Ascending aorta (tissue), 2 donors: Measurements from ENCODE around the gene LMBR1. TPM values are rescaled to one million over a fixed set of nuclear protein-coding genes. Genes with fewer than 3 reads are reported as not detected.

Experiments
- DNase-seq, 2 donors: peaks; one replicate each; pipeline ENCODE4 v3.0.0-alpha.2; 2019; ENCODE audit warnings: low spot score in 2 of 2
- H3K27ac ChIP-seq, 2 donors: fragments of 200-600 bp; sonication (generic); one replicate each; pipeline ENCODE4 v1.5.1; 2016 to 2017; ENCODE audit warnings: mild to moderate bottlenecking in 1 of 2
- H3K27me3 ChIP-seq: fragments of 200-600 bp; sonication (generic); one replicate; pipeline ENCODE4 v1.5.1; 2017
- H3K36me3 ChIP-seq, 2 donors: fragments of 200-600 bp; sonication (generic); one replicate each; pipeline ENCODE4 v1.5.1; 2016
- H3K4me1 ChIP-seq, 2 donors: fragments of 200-600 bp; sonication (generic); one replicate each; pipeline ENCODE4 v1.5.1; 2016 to 2017; ENCODE audit warnings: mild to moderate bottlenecking in 1 of 2
- H3K4me3 ChIP-seq, 2 donors: fragments of 200-600 bp; sonication (generic); one replicate each; pipeline ENCODE4 v1.5.1; 2016 to 2017; ENCODE audit warnings: mild to moderate bottlenecking in 1 of 2
- H3K9me3 ChIP-seq, 2 donors: fragments of 200-600 bp; sonication (generic); one replicate each; pipeline ENCODE4 v1.5.1; 2016
- intact Hi-C: fragments of 100-400 bp; cut with DNase I; formaldehyde crosslinking; loops from one replicate; pipeline ENCODE4 v1.15.1; 2023
- total RNA-seq: library from RNA; depleted of rRNA; stranded (reverse); fragments of >200 nt; gene quantifications from one replicate; pipeline ENCODE4 v1.1.0, GENCODE V29; 2016
- TF ChIP-seq, protein P1 (sequence below), 3 experiments: fragments of 200-600 bp in 2 of 3; fragments of 450-650 bp in 1 of 3; sonication (generic) in 2 of 3; IDR thresholded peaks; one replicate each; pipeline ENCODE4 v1.5.1; 2016 to 2019; ENCODE audit warnings: antibody characterized with exemption in 3 of 3, mild to moderate bottlenecking in 1 of 3, moderate library complexity in 1 of 3

LMBR1 gene
- total RNA-seq, 1 donor from 2014 or later, result 14.8 TPM

DNA sequence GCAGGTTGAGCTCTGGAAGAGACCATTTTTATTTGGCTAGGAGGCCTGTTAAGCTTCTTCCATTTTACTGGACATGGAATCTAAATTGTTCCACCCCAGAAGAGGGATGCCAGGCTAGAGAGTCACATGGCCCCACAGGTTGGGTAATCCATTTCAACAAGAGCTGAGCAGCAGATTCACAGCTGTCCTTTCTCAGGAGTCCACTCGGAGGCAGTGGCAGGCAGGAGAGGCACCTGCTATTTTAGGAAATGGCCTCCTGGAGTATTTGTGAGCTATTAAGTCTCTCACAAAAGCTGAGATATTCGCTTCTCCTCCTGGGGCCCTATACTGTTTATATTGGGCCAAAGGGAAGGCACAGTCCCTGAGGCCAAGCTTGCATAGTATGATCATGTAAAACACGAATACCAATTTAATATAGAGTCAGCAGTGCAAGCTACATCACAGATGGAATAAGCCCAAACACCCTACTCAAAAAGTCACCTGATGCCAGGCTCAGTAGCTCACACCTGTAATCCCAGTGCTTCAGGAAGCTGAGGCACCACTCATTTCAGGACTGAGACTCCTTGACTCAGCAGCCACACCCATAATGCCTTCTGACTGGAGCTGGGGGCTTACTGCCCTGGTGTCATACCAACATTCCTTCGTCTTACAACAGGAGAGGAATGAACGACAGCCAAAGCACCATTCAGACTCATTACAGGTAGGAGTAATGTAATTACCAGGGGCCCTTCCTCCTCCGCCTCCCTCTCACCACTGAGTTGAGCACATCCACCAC, 124.1 kb downstream of the LMBR1 start:
- Histone ChIP-seq H3K27ac (no peak overlapping the region), H3K4me3 (no peak overlapping the region), H3K4me1 (no peaks in the 10 kb centered on the region), H3K27me3 (no peaks in the 10 kb centered on the region), H3K9me3 (peaks cover 0 to 12% of the 10 kb centered on the region in 2 donors), H3K36me3 (no peaks in the 10 kb centered on the region)
- intact Hi-C loops, result no loop called here
- TF ChIP-seq, protein P1, sequence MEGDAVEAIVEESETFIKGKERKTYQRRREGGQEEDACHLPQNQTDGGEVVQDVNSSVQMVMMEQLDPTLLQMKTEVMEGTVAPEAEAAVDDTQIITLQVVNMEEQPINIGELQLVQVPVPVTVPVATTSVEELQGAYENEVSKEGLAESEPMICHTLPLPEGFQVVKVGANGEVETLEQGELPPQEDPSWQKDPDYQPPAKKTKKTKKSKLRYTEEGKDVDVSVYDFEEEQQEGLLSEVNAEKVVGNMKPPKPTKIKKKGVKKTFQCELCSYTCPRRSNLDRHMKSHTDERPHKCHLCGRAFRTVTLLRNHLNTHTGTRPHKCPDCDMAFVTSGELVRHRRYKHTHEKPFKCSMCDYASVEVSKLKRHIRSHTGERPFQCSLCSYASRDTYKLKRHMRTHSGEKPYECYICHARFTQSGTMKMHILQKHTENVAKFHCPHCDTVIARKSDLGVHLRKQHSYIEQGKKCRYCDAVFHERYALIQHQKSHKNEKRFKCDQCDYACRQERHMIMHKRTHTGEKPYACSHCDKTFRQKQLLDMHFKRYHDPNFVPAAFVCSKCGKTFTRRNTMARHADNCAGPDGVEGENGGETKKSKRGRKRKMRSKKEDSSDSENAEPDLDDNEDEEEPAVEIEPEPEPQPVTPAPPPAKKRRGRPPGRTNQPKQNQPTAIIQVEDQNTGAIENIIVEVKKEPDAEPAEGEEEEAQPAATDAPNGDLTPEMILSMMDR (IDR thresholded peaks at IDR 0.05), result no peak
- DNase-seq, result no peak

DNA sequence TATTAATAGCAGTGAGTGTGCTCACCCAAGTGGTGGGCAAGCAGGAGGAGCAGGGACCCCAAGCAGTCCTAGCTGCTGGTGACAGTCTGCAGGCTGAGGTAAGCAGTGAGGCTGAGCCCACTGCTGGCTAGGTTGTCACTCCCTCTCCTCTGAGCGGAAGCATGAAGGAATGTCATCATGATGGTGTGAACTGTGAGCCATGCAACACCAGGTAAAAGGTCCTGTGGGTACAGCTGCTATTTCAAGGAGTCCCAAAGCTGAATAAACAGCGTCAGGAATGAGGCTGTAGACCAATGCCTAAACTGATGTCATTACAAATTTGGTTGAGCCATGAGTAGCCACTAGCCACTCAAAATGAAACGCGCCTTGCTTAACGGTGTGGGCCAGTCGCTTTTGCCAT, 126.3 kb downstream of the LMBR1 start:
- intact Hi-C loops, result no loop called here

DNA sequence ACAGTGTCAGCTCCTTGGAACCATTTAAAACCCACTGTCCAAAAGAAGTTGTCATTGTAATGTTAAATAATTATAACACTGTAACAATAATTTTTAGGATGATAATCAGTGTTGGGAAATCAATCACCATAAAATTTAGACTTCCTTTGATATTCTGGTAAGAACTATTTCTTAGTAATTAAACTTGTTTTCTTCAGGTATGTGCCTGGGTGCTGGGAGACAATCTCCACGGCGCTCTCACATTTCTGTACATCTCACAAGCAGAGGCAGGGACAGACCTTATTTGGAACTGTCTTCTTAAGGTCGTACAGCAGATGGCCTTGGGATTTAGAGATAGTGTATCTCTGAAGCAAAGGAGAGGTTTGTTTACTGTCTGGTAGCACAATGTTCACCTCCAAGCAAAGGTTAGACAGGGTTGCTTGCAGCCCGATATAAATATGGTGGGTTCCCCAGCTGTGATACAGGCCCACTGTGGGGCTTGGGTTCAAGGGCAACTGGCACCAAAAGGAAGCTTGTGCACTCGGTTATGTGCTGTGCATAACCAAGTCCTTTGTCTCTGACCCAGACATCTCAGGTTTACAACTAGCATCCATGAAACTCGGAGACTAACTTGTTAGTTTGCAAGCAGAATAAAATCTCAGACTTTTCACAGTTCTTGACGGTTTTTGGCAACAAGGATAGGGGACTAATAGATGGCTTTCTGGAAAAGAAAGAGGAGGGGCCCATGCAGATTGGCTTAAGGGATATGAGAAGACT, 126.9 kb downstream of the LMBR1 start:
- H3K4me3 ChIP-seq, result no peak overlapping the region
- H3K27me3 ChIP-seq, result no peaks in the 10 kb centered on the region
- intact Hi-C loops, result no loop called here
- no peaks in the 10 kb centered on the region for H3K36me3 ChIP-seq
- no peak overlapping the region for H3K27ac ChIP-seq
- TF ChIP-seq, protein P1 (IDR thresholded peaks at IDR 0.05), result no peak
- no peaks in the 10 kb centered on the region for H3K9me3 ChIP-seq
- DNase-seq, result no peak
- no peaks in the 10 kb centered on the region for H3K4me1 ChIP-seq

More for the DNA sequence above, 126.3 kb downstream of the LMBR1 start:
- no peak for DNase-seq
- TF ChIP-seq, protein P1 (IDR thresholded peaks at IDR 0.05), result no peak
- Histone ChIP-seq H3K4me3 (no peak overlapping the region), H3K9me3 (no peaks in the 10 kb centered on the region), H3K27me3 (no peaks in the 10 kb centered on the region), H3K4me1 (no peaks in the 10 kb centered on the region), H3K27ac (no peak overlapping the region), H3K36me3 (no peaks in the 10 kb centered on the region)

DNA sequence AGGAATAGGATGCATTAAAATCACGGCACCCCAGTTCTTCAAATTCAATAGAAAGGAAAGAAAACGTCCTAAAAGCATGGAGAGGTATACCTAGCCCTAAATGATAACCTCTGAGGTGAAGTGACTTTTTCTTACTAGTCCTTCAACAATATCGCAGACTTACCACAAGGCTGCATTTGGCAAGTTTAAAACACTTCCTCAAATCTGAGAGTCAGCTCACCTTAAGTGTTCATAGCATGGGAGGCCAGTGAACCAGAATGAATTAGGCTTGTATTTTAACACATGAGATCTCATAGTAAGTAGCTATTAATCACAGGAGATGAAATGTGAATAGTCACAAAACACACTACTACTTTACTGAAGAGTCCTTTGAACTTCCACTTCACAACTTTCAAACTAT, 128.2 kb downstream of the LMBR1 start:
- TF ChIP-seq, protein P1 (IDR thresholded peaks at IDR 0.05), result no peak
- Histone ChIP-seq H3K27ac (no peak overlapping the region), H3K36me3 (no peaks in the 10 kb centered on the region), H3K4me3 (no peak overlapping the region), H3K4me1 (no peaks in the 10 kb centered on the region), H3K27me3 (no peaks in the 10 kb centered on the region), H3K9me3 (no peaks in the 10 kb centered on the region)
- DNase-seq, result no peak
- intact Hi-C loops, result no loop called here

DNA sequence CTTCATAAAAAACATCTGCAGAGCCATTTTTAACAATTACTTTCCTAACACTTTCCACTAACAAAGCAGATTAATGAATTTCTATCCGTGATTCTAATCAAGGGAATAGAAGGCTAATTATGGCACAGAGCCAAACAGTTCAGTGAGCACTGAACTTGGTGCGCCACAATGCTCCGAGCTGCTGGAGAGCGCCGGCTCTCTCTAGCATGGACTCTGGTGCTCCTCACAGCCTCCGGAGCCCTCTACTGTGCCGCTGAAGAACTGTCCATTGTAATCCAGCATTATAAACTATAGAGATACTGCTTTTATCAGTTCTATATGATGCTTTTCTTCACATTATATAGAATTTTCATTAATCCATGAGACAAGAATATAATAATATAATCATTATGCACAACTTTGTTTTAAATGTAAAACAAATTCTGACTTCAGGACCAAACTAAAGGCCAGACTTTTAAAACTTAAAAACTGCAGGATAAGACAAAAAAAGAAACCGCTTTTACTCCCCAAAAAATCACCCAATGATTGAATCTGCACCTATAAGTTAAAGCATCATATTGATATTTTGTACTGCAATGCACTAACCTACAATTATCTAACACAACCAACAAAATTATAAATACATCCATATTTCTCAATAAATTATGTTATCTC, 128.8 kb downstream of the LMBR1 start:
- TF ChIP-seq, protein P1 (IDR thresholded peaks at IDR 0.05), result peak in 1 of 3 experiments; percentile 44
- intact Hi-C loops, result no loop called here
- DNase-seq, result no peak

More for the DNA sequence above, 128.8 kb downstream of the LMBR1 start:
- Histone ChIP-seq H3K4me3 (no peak overlapping the region), H3K9me3 (no peaks in the 10 kb centered on the region), H3K36me3 (no peaks in the 10 kb centered on the region), H3K27me3 (no peaks in the 10 kb centered on the region), H3K4me1 (no peaks in the 10 kb centered on the region), H3K27ac (no peak overlapping the region)
